Measurements from ENCODE around the gene SLIT3.

DNA sequence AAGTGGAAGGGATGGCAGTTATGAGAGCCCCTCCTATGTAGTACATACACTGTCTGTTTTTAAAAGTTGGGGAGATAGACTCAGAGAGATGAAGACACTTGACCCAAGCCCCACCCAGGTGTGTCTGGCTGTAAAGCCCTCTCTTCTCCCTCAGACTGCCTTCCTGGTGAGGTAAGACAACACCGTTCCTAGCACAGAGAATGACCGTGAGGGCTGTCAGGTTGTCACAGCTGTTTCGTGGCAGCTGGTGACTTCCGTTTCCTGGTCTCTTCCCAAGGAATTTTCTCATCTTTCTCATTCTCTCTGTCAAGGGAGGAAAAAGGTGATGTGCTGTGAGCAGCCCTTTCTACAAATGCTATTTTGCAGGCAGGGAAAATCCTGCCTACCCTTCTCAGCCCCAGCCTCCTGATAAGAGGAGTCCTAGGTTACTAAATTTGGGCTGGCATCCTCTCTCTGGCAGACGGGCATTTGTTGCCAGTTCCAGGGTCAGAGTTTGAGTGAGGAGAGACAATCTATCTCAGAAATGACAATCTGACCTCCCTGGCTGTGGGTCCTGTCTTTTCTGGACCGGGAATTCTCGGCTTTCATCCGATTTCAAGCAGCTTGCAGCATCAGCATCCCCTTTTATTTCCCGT, 458.3 kb downstream of the SLIT3 start:
- no peak for TF ChIP-seq POLR2A (IDR thresholded peaks at IDR 0.05; ENCODE audit: low read length)
- no peak for TF ChIP-seq GATA1 (IDR thresholded peaks at IDR 0.05; ENCODE audit: low read depth, low read length)

Measured in erythroblast (primary cell).